IMR-90 (cell line): ENCODE results near the gene SLCO3A1. TPM values are rescaled to one million over a fixed set of nuclear protein-coding genes. Genes with fewer than 3 reads are reported as not detected.

Source experiments
- ATAC-seq: fragments of 200-7000 bp; cut with Tn5 transposase; 2 replicates; pipeline ENCODE4 v1.9.1; 2020; ENCODE audit warnings: low read depth, mild to moderate bottlenecking, moderate library complexity
- BruUV-seq: library from RNA; stranded (reverse); fragments of 400-500 nt; replicated peaks from 2 replicates; lab custom pipeline; 2021; lab: Mats Ljungman, UMichigan
- CTCF ChIA-PET: fragments of 300-600 bp; formaldehyde crosslinking; extraction: SDS; loops from one replicate; lab custom pipeline; 2021; ENCODE audit warnings: antibody characterized with exemption; lab: Yijun Ruan, JAX
- POLR2A ChIA-PET: fragments of 300-600 bp; sonication (Branson Sonifier 250); formaldehyde crosslinking; loops from one replicate; lab custom pipeline; 2022; ENCODE audit warnings: antibody characterized with exemption; ENCODE audit not compliant: unreplicated experiment; lab: Charles Lee
- DNase-seq: peaks from one replicate; pipeline ENCODE4 v3.0.0; 2013
- H2AFZ ChIP-seq: replicated peaks from 2 replicates; pipeline ENCODE3; 2013; ENCODE audit warnings: low read length, mild to moderate bottlenecking; ENCODE audit not compliant: poor library complexity
- H2AK5ac ChIP-seq: 2 replicates; pipeline ENCODE4 v1.6.1; 2013; ENCODE audit warnings: low read depth, low read length, inconsistent platforms
- H2AK9ac ChIP-seq: replicated peaks from 2 replicates; pipeline ENCODE3; 2013; ENCODE audit warnings: mild to moderate bottlenecking, low read depth, low read length, moderate library complexity; ENCODE audit not compliant: poor library complexity
- H2BK120ac ChIP-seq: 2 replicates; pipeline ENCODE4 v1.6.1; 2013; ENCODE audit warnings: low read depth, low read length, inconsistent platforms
- H2BK15ac ChIP-seq: 3 replicates; pipeline ENCODE4 v1.6.1; 2013; ENCODE audit warnings: low read depth, low read length, inconsistent platforms
- H2BK20ac ChIP-seq: 2 replicates; pipeline ENCODE4 v1.6.1; 2013; ENCODE audit warnings: low read depth, mild to moderate bottlenecking, inconsistent platforms, low read length, moderate library complexity
- H2BK5ac ChIP-seq: 2 replicates; pipeline ENCODE4 v1.6.1; 2013; ENCODE audit warnings: mild to moderate bottlenecking, low read depth, low read length, inconsistent platforms; ENCODE audit not compliant: poor library complexity, severe bottlenecking
- H3K14ac ChIP-seq: replicated peaks from 2 replicates; pipeline ENCODE4 v1.6.1; 2013; ENCODE audit warnings: low read depth, low read length, inconsistent platforms
- H3K18ac ChIP-seq: 2 replicates; pipeline ENCODE4 v1.6.1; 2013; ENCODE audit warnings: low read depth, low read length, control low read depth
- H3K23ac ChIP-seq: 2 replicates; pipeline ENCODE4 v1.6.1; 2013; ENCODE audit warnings: low read depth, low read length, inconsistent platforms
- H3K27ac ChIP-seq: 2 replicates; pipeline ENCODE4 v1.5.1; 2013; ENCODE audit warnings: mild to moderate bottlenecking, control low read depth, low read length; ENCODE audit not compliant: insufficient read depth
- H3K27me3 ChIP-seq: 2 replicates; pipeline ENCODE4 v1.6.1; 2013; ENCODE audit warnings: low read length; ENCODE audit not compliant: control insufficient read depth, insufficient read depth
- H3K36me3 ChIP-seq: 2 replicates; pipeline ENCODE4 v1.6.1; 2013; ENCODE audit warnings: low read length, mixed read lengths; ENCODE audit not compliant: control insufficient read depth, insufficient read depth
- H3K4ac ChIP-seq: 2 replicates; pipeline ENCODE4 v1.6.1; 2013; ENCODE audit warnings: low read depth, low read length, inconsistent platforms
- H3K4me1 ChIP-seq: 2 replicates; pipeline ENCODE4 v1.6.1; 2013; ENCODE audit warnings: low read length, mixed read lengths; ENCODE audit not compliant: control insufficient read depth, insufficient read depth
- H3K4me2 ChIP-seq: 2 replicates; pipeline ENCODE4 v1.6.1; 2013; ENCODE audit warnings: low read depth, mild to moderate bottlenecking, control low read depth, low read length, moderate library complexity
- H3K4me3 ChIP-seq: 2 replicates; pipeline ENCODE4 v1.5.1; 2013; ENCODE audit warnings: low read depth, mild to moderate bottlenecking, control low read depth, low read length, moderate library complexity; ENCODE audit not compliant: insufficient read depth
- H3K56ac ChIP-seq: 2 replicates; pipeline ENCODE4 v1.6.1; 2013; ENCODE audit warnings: low read length, inconsistent platforms; ENCODE audit not compliant: insufficient read depth; ENCODE audit errors: extremely low read depth
- H3K79me1 ChIP-seq, 2 experiments: 2 replicates each; pipeline ENCODE4 v1.6.1; 2013; ENCODE audit warnings: low read length in 2 of 2, inconsistent platforms in 1 of 2, low read depth in 1 of 2
- H3K9ac ChIP-seq: 2 replicates; pipeline ENCODE4 v1.6.1; 2013; ENCODE audit warnings: low read depth, low read length, control low read depth
- H3K9me1 ChIP-seq: 2 replicates; pipeline ENCODE4 v1.6.1; 2013; ENCODE audit warnings: low read length, inconsistent platforms; ENCODE audit not compliant: insufficient read depth
- H3K9me3 ChIP-seq: 2 replicates; pipeline ENCODE4 v1.6.1; 2013; ENCODE audit warnings: low read length; ENCODE audit not compliant: control insufficient read depth, insufficient read depth
- H4K20me1 ChIP-seq: 2 replicates; pipeline ENCODE4 v1.6.1; 2013; ENCODE audit warnings: low read length, inconsistent platforms; ENCODE audit not compliant: insufficient read depth
- H4K5ac ChIP-seq: 2 replicates; pipeline ENCODE4 v1.6.1; 2013; ENCODE audit warnings: mild to moderate bottlenecking, low read depth, low read length, control low read depth
- H4K8ac ChIP-seq, 2 experiments: 2 replicates each; pipeline ENCODE4 v1.6.1; 2013; ENCODE audit warnings: low read depth in 2 of 2, low read length in 2 of 2, control low read depth in 1 of 2, inconsistent platforms in 1 of 2
- H4K91ac ChIP-seq: 2 replicates; pipeline ENCODE4 v1.6.1; 2013; ENCODE audit warnings: low read depth, low read length, inconsistent platforms; ENCODE audit not compliant: insufficient read depth
- BHLHE40 ChIP-seq: fragments of 150-350 bp; IDR thresholded peaks from 2 replicates; pipeline ENCODE4 v1.6.1; 2016; ENCODE audit warnings: mild to moderate bottlenecking, low read depth, low read length
- CHD1 ChIP-seq: IDR thresholded peaks from 2 replicates; pipeline ENCODE4 v1.6.1; 2012; ENCODE audit warnings: low read depth, low read length, improper control_type of control experiment
- FOS ChIP-seq: fragments of 150-350 bp; IDR thresholded peaks from 2 replicates; pipeline ENCODE4 v1.6.1; 2016; ENCODE audit warnings: low read depth, low read length
- MAFK ChIP-seq: IDR thresholded peaks from 2 replicates; pipeline ENCODE4 v1.6.1; 2012; ENCODE audit warnings: low read depth, low read length, improper control_type of control experiment
- MAZ ChIP-seq: IDR thresholded peaks from 2 replicates; pipeline ENCODE4 v1.6.1; 2012; ENCODE audit warnings: low read depth, mild to moderate bottlenecking, low read length, improper control_type of control experiment, moderate library complexity, borderline replicate concordance
- MXI1 ChIP-seq: IDR thresholded peaks from 2 replicates; pipeline ENCODE4 v1.6.1; 2012; ENCODE audit warnings: low read depth, mild to moderate bottlenecking, low read length, moderate library complexity, borderline replicate concordance
- RAD21 ChIP-seq: IDR thresholded peaks from 2 replicates; pipeline ENCODE4 v1.6.1; 2012; ENCODE audit warnings: low read length, improper control_type of control experiment
- RCOR1 ChIP-seq: IDR thresholded peaks from 2 replicates; pipeline ENCODE4 v1.6.1; 2012; ENCODE audit warnings: mild to moderate bottlenecking, low read length, improper control_type of control experiment; ENCODE audit not compliant: insufficient replicate concordance
- RFX5 ChIP-seq: IDR thresholded peaks from 2 replicates; pipeline ENCODE4 v1.8.0; 2012; ENCODE audit warnings: low read depth, mild to moderate bottlenecking, low read length, moderate library complexity
- SMC3 ChIP-seq: fragments of 150-350 bp; IDR thresholded peaks from 2 replicates; pipeline ENCODE4 v1.6.1; 2016; ENCODE audit warnings: low read depth, mild to moderate bottlenecking, antibody characterized with exemption, low read length, moderate library complexity
- WGBS, 2 experiments: methylation state at CpG; one replicate each; pipeline versions ENCODE4 v1.1.5 to v1.1.7; 2013; ENCODE audit warnings: missing lambda C conversion rate in 2 of 2; ENCODE audit not compliant: insufficient read length in 1 of 2; ENCODE audit errors: extremely low coverage in 2 of 2; 5-methylcytosine and 5-hydroxymethylcytosine counted together
- dilution Hi-C: fragments of 300-500 bp; cut with HindIII; formaldehyde crosslinking; loops from one replicate; pipeline ENCODE4 v1.14.3; 2018; ENCODE audit warnings: low sequenced_read_pairs; ENCODE audit not compliant: unreplicated experiment
- in situ Hi-C: fragments of 300-500 bp; cut with MboI; formaldehyde crosslinking; loops from 3 replicates; pipeline ENCODE4 v1.14.3; 2019; ENCODE audit warnings: low sequenced_read_pairs, inconsistent platforms, mixed read lengths
- intact Hi-C: fragments of 100-400 bp; cut with micrococcal nuclease; formaldehyde crosslinking; loops from 2 replicates; pipeline ENCODE4 v1.10.0; 2022
- polyA plus RNA-seq, 3 experiments: library from polyadenylated mRNA; depleted of rRNA; stranded (reverse); fragments of >200 nt; gene quantifications; 2 replicates each; pipeline ENCODE4 v1.2.3, GENCODE V29; 2012; ENCODE audit warnings: low replicate concordance in 1 of 3
- total RNA-seq: library from RNA; depleted of rRNA; stranded (reverse); fragments of >200 nt; gene quantifications from 2 replicates; pipeline ENCODE4 v1.2.3, GENCODE V29; 2012
- TF ChIP-seq, protein P1 (sequence below): conservative IDR thresholded peaks from 2 replicates; pipeline ENCODE4 v1.5.1; 2012; ENCODE audit warnings: mild to moderate bottlenecking, low read depth, low read length, improper control_type of control experiment
- TF ChIP-seq, protein P2 (sequence below): fragments of 150-350 bp; IDR thresholded peaks from 2 replicates; pipeline ENCODE4 v1.6.1; 2017; ENCODE audit warnings: mild to moderate bottlenecking, antibody characterized with exemption, low read length, low read depth
- TF ChIP-seq, protein P3 (sequence below): fragments of 150-350 bp; IDR thresholded peaks from 2 replicates; pipeline ENCODE4 v1.6.1; 2016; ENCODE audit warnings: low read depth, mild to moderate bottlenecking, low read length, moderate library complexity, borderline replicate concordance

Gene SLCO3A1
- total and polyA plus RNA-seq, 2 of the 4 experiments (the other 2 are of a cell fraction) = 4.7 to 8.1 TPM

DNA sequence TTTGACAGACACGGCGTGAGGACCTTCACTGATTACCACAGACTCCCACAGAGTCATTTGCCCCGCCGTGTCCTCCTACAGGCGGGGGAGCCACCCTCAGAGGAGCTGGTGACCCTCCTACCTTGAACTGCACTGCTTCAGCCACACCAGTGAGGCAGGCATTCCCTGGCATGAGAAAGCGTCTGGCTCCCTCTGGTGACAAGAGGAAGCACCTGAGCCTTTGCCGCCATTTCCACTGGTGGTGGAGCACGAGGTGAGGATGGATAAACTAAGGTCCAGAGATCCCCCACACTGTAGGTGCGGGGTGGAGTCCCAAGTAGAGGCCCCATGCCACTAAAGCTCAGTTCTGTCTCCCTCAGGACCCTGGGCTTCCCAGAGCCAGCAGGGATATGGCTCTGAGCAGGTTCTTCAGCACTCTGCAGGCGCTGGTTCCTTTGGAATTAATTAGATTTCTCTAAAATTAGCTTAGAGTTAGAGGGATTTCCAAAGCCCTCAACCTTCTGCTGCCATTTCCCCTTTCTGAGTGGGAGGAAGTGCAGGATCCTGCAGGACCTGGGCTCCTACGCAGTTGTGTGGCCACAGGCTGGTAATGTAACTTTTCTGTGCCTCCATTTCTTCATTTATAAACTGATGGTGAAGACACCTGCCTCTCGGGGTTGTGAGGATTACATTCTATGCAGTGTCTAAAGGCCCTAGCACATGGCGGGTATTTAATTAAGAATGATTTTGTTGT is 224.0 kb downstream of the SLCO3A1 start:
- H3K4me2 ChIP-seq = no peak overlapping the region
- dilution Hi-C loops (no loop called here), intact Hi-C loops (loop anchor here (1.0 to 10.0 kb wide), 5 partner anchors 133 to 774 kb away; partner anchors contain the start of gene SLCO3A1), in situ Hi-C loops (loop anchor here (10.0 kb wide), 1 partner anchor 373 kb away; no protein-coding TSS in a partner anchor)
- H3K4me3 ChIP-seq = no peak overlapping the region
- H2BK120ac ChIP-seq = no peak overlapping the region
- peak overlapping the region; percentile 19 for H2AK9ac ChIP-seq
- H2AFZ ChIP-seq = peak overlapping the region; percentile 59
- no peaks in the 10 kb centered on the region for H3K4me1 ChIP-seq
- H3K9ac ChIP-seq = no peak overlapping the region
- H3K27ac ChIP-seq = no peak overlapping the region
- H3K36me3 ChIP-seq = no peaks in the 10 kb centered on the region
- H3K79me1 ChIP-seq = no peaks in the 10 kb centered on the region
- H3K56ac ChIP-seq = no peak overlapping the region
- ATAC-seq (peak; percentile 81), DNase-seq (peak; percentile 63)
- H3K23ac ChIP-seq = no peak overlapping the region
- no peaks in the 10 kb centered on the region for H3K9me1 ChIP-seq
- no peaks in the 10 kb centered on the region for H3K9me3 ChIP-seq
- no peak overlapping the region for H4K8ac ChIP-seq
- TF ChIP-seq MAZ (no peak), RFX5 (no peak), BHLHE40 (no peak), CHD1 (no peak), RCOR1 (no peak), SMC3 (peak; percentile 73), MXI1 (no peak), FOS (no peak), RAD21 (peak; percentile 90), MAFK (no peak)
- TF ChIP-seq, protein P1, sequence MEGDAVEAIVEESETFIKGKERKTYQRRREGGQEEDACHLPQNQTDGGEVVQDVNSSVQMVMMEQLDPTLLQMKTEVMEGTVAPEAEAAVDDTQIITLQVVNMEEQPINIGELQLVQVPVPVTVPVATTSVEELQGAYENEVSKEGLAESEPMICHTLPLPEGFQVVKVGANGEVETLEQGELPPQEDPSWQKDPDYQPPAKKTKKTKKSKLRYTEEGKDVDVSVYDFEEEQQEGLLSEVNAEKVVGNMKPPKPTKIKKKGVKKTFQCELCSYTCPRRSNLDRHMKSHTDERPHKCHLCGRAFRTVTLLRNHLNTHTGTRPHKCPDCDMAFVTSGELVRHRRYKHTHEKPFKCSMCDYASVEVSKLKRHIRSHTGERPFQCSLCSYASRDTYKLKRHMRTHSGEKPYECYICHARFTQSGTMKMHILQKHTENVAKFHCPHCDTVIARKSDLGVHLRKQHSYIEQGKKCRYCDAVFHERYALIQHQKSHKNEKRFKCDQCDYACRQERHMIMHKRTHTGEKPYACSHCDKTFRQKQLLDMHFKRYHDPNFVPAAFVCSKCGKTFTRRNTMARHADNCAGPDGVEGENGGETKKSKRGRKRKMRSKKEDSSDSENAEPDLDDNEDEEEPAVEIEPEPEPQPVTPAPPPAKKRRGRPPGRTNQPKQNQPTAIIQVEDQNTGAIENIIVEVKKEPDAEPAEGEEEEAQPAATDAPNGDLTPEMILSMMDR = peak; percentile 83
- TF ChIP-seq, protein P2, sequence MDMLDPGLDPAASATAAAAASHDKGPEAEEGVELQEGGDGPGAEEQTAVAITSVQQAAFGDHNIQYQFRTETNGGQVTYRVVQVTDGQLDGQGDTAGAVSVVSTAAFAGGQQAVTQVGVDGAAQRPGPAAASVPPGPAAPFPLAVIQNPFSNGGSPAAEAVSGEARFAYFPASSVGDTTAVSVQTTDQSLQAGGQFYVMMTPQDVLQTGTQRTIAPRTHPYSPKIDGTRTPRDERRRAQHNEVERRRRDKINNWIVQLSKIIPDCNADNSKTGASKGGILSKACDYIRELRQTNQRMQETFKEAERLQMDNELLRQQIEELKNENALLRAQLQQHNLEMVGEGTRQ = no peak
- TF ChIP-seq, protein P3, sequence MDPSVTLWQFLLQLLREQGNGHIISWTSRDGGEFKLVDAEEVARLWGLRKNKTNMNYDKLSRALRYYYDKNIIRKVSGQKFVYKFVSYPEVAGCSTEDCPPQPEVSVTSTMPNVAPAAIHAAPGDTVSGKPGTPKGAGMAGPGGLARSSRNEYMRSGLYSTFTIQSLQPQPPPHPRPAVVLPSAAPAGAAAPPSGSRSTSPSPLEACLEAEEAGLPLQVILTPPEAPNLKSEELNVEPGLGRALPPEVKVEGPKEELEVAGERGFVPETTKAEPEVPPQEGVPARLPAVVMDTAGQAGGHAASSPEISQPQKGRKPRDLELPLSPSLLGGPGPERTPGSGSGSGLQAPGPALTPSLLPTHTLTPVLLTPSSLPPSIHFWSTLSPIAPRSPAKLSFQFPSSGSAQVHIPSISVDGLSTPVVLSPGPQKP = no peak
- no peaks in the 10 kb centered on the region for H3K27me3 ChIP-seq
- H3K14ac ChIP-seq = no peak overlapping the region
- H4K91ac ChIP-seq = no peak overlapping the region
- no peak overlapping the region for H3K4ac ChIP-seq
- ChIA-PET CTCF (interaction anchor here (0.9 to 1.9 kb wide), 3 partner anchors 31 to 371 kb away, joined by 3 to 10 read pairs (median 5); no protein-coding TSS in a partner anchor), POLR2A (no interaction called here)
- H2BK20ac ChIP-seq = no peak overlapping the region
- H2AK5ac ChIP-seq = no peak overlapping the region
- no peak overlapping the region for H2BK5ac ChIP-seq
- no peak overlapping the region for H3K18ac ChIP-seq
- H2BK15ac ChIP-seq = no peak overlapping the region
- no peak overlapping the region for H4K5ac ChIP-seq
- BruUV-seq = no TSS peak
- 75% methylated on average over 4 of the region's 13 CpGs; no CpG with 5 or more reads in 1 of the 2 experiments for WGBS, 2 experiments
- H4K20me1 ChIP-seq = no peaks in the 10 kb centered on the region
